Measurements from ENCODE around the gene SEC24C.
"Not testable (repeated sequence)": the region's sequence is repeated elsewhere in the genome, so short reads cannot be mapped to it uniquely, and the experiment has no call there.

Gene SEC24C

DNA sequence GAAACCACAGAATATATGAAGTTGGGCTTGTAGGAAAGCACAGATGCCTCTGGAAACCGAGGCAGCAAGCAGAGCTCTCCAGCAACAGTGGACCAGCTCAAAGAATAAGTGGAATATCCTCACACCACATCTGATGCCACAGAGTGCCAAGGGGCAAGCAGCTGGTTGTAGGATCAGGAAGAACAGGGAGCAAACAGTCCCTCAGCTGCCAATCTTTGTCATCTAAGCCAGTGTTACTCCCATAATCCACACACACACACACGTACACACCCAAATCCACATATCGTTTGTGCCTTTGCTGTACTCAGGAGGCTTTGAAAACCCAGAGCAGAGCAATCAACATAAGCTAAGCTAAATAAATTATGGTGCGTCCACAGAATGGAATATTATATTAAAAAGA, 20.7 kb upstream of the SEC24C start:
- in situ Hi-C loops (cut with HindIII; ENCODE audit: low pct_ligation_motif_present, low pct_unique_long_range_greater_than_20kb, low sequenced_read_pairs), result no loop called here
- no peak for DNase-seq

DNA sequence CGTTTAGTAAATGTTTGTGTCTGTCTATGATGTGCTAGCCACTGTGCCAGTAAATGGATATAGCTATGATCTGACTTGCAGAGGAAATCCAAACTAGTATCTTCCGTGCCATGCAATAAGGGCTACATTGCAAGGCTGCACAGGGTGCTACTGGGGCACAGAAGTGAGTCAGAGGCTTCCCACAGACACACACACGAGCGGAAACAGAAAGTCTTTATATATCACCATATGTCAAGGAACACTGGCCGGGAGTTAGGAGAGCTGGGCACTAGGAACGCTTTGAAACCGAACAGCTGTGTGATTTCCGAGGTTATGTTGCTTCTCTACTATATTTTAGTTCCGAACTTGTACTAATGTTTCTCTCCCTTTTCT, 14.4 kb upstream of the SEC24C start:
- in situ Hi-C loops (cut with HindIII; ENCODE audit: low pct_ligation_motif_present, low pct_unique_long_range_greater_than_20kb, low sequenced_read_pairs), result not testable (repeated sequence)
- peak; percentile 56 for DNase-seq

- peak; percentile 94 for DNase-seq
- in situ Hi-C loops (cut with HindIII; ENCODE audit: low pct_ligation_motif_present, low pct_unique_long_range_greater_than_20kb, low sequenced_read_pairs), result no loop called here
Measured at GRCh38 chr10:73730153-73730906, 13.8 kb upstream of the SEC24C start.

- no peak for DNase-seq
- in situ Hi-C loops (cut with HindIII; ENCODE audit: low pct_ligation_motif_present, low pct_unique_long_range_greater_than_20kb, low sequenced_read_pairs), result no loop called here
Measured at GRCh38 chr10:73731588-73732375, 12.4 kb upstream of the SEC24C start.

- in situ Hi-C loops (cut with HindIII; ENCODE audit: low pct_ligation_motif_present, low pct_unique_long_range_greater_than_20kb, low sequenced_read_pairs), result no loop called here
Measured at GRCh38 chr10:73732426-73732825, 11.7 kb upstream of the SEC24C start.

GRCh38 chr10:73732931-73733623, 11.1 kb upstream of the SEC24C start:
- no peak for DNase-seq
- in situ Hi-C loops (cut with HindIII; ENCODE audit: low pct_ligation_motif_present, low pct_unique_long_range_greater_than_20kb, low sequenced_read_pairs), result no loop called here

More at GRCh38 chr10:73732426-73732825, 11.7 kb upstream of the SEC24C start:
- no peak for DNase-seq

- in situ Hi-C loops (cut with HindIII; ENCODE audit: low pct_ligation_motif_present, low pct_unique_long_range_greater_than_20kb, low sequenced_read_pairs), result no loop called here
- DNase-seq, result no peak
Measured at GRCh38 chr10:73734028-73734720, 10.0 kb upstream of the SEC24C start.

DNA sequence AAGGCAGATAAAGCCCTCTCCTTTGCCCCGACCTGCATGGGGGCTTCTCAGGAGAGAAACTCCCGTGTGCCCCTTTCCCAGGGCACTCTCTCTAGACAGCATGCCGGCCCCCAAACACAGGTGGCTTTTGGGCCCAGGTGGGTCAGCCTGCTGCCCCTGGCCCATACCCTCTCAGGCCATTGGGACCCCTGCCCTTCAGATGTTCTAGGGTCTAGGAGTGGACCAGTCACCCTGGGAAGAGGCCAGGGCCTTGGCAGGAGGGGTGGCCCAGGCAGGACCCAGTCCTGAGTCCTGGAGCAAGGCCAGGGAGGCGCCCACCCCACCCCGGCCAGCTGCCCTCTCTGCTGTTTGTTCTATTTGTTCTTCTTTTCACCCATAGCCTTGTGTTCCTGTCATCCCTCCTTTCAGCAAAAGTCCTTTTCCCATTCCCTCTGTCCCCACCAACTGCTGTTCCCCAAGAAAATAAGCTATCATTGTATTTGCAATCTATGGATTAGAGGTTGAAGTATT, 9.3 kb upstream of the SEC24C start:
- in situ Hi-C loops (cut with HindIII; ENCODE audit: low pct_ligation_motif_present, low pct_unique_long_range_greater_than_20kb, low sequenced_read_pairs), result no loop called here
- DNase-seq, result no peak

- in situ Hi-C loops (cut with HindIII; ENCODE audit: low pct_ligation_motif_present, low pct_unique_long_range_greater_than_20kb, low sequenced_read_pairs), result not testable (repeated sequence)
Measured at GRCh38 chr10:73740501-73741254, 3.5 kb upstream of the SEC24C start.

DNA sequence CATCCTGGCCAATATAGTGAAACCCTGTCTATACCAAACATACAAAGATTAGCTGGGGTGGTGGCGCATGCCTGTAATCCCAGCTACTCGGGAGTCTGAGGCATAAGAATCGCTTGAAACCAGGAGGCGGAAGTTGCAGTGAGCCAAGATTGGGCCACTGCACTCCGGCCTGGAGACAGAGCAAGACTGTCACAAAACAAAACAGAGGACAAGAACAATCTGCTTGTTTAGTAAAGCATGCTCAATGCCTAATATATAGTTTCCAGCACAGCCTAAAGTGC, 1.8 kb upstream of the SEC24C start:
- DNase-seq, result no peak
- in situ Hi-C loops (cut with HindIII; ENCODE audit: low pct_ligation_motif_present, low pct_unique_long_range_greater_than_20kb, low sequenced_read_pairs), result no loop called here

More at GRCh38 chr10:73740501-73741254, 3.5 kb upstream of the SEC24C start:
- DNase-seq, result not testable (repeated sequence)

- DNase-seq, result no peak
- in situ Hi-C loops (cut with HindIII; ENCODE audit: low pct_ligation_motif_present, low pct_unique_long_range_greater_than_20kb, low sequenced_read_pairs), result no loop called here
Measured at GRCh38 chr10:73743327-73743904, 756 bp upstream of the SEC24C start.

DNA sequence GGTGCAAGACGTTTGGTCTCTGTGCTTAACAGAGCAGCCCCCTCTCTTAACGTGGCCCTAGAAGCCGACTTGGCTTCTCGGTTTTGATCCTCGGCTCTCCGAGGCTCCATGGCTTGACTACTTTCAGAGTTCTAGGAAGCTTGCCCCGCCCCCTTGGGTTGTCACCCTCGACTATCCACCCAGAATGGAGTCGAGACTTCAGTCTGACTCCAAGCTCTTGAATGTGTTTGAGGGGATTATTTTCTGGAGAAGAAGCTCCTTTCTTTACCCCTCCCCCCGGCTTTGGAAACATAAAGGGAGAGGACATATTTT, 448 bp downstream of the SEC24C start:
- DNase-seq, result peak; percentile 78
- in situ Hi-C loops (cut with HindIII; ENCODE audit: low pct_ligation_motif_present, low pct_unique_long_range_greater_than_20kb, low sequenced_read_pairs), result no loop called here

DNA sequence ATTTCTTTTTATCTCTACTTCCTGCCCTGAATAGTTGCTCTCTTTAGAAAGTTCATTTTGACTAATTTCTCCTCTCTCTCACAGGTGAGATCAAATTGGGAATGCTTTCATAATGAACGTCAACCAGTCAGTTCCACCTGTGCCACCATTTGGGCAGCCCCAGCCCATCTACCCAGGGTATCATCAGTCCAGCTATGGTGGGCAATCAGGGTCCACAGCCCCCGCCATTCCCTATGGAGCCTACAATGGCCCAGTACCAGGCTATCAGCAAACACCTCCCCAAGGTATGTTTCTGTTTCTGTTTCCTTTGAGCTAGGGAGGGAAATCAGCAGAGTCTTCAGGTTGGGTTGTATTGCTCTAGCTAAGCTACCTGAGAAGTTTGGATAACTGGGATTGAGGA, 2.5 kb downstream of the SEC24C start:
- in situ Hi-C loops (cut with HindIII; ENCODE audit: low pct_ligation_motif_present, low pct_unique_long_range_greater_than_20kb, low sequenced_read_pairs), result no loop called here
- no peak for DNase-seq

DNA sequence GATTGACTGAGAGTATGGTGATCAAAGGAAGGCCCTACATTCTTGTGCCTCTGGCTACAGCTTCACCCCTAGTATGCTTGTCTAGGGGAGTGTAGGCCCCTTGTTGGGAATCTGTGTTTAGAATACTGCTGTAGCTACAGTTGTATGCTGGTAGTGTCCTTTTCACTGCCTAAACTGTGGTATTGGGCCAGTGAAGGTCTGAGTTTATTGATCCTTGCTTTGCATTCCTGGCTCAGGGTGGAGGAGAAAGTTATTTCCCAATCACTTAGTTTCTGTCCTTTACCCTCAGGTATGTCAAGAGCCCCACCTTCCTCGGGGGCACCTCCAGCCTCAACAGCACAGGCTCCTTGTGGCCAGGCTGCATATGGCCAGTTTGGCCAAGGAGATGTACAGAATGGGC, 6.6 kb downstream of the SEC24C start:
- no peak for DNase-seq
- in situ Hi-C loops (cut with HindIII; ENCODE audit: low pct_ligation_motif_present, low pct_unique_long_range_greater_than_20kb, low sequenced_read_pairs), result no loop called here

DNA sequence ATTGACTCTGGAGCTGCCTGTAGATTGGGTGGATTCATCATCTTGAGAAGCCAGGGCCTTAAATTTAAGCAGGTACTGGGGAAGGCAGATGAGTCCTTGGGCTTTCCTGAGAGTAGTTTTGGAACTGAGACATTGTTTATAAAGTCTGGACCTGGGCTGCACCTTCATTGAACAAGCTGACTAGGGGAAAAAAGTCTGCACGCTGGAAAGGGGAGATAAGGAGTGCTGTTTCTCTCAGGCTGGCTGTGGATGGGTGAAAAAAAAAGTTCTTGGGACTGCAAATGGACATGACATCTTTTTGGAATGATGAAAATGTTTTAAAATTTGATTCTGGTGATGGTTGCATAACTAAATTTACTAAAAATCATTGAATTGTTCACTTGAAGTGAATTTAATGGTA, 12.0 kb downstream of the SEC24C start:
- DNase-seq, result no peak
- in situ Hi-C loops (cut with HindIII; ENCODE audit: low pct_ligation_motif_present, low pct_unique_long_range_greater_than_20kb, low sequenced_read_pairs), result no loop called here

- DNase-seq, result no peak
- in situ Hi-C loops (cut with HindIII; ENCODE audit: low pct_ligation_motif_present, low pct_unique_long_range_greater_than_20kb, low sequenced_read_pairs), result no loop called here
Measured at GRCh38 chr10:73758704-73759511, 14.7 kb downstream of the SEC24C start.

- no peak for DNase-seq
Measured at GRCh38 chr10:73759512-73760115, 15.4 kb downstream of the SEC24C start.

More at GRCh38 chr10:73759512-73760115, 15.4 kb downstream of the SEC24C start:
- in situ Hi-C loops (cut with HindIII; ENCODE audit: low pct_ligation_motif_present, low pct_unique_long_range_greater_than_20kb, low sequenced_read_pairs), result no loop called here

Measured in ACHN (cell line).